Esophagus muscularis mucosa (tissue), 4 donors: ENCODE results near the gene PDCL3. TPM values are rescaled to one million over a fixed set of nuclear protein-coding genes. Genes with fewer than 3 reads are reported as not detected.

Source experiments
- DNase-seq: peaks from one replicate; pipeline ENCODE4 v3.0.0-alpha.2; 2017; ENCODE audit errors: extremely low spot score
- H3K27ac ChIP-seq, 4 donors: fragments of 200-600 bp; sonication (generic); replicated peaks in 1 of 4; 1 replicate in 3 of 4; 2 replicates in 1 of 4; pipeline ENCODE4 v1.5.1; 2016 to 2019; ENCODE audit warnings: mild to moderate bottlenecking in 1 of 4
- H3K27me3 ChIP-seq, 4 donors: fragments of 200-600 bp; sonication (generic); one replicate each; pipeline versions ENCODE4 v1.5.1 to v1.6.0; 2016 to 2019
- H3K36me3 ChIP-seq, 4 donors: fragments of 200-600 bp; sonication (generic); one replicate each; pipeline ENCODE4 v1.5.1; 2016 to 2019
- H3K4me1 ChIP-seq, 4 donors: fragments of 200-600 bp; sonication (generic); one replicate each; pipeline ENCODE4 v1.5.1; 2016 to 2019
- H3K4me3 ChIP-seq, 4 donors: fragments of 200-600 bp; sonication (generic); 1 replicate in 2 of 4; 2 replicates in 2 of 4; pipeline ENCODE4 v1.5.1; 2016 to 2019; ENCODE audit warnings: mild to moderate bottlenecking in 4 of 4, moderate library complexity in 1 of 4
- H3K9me3 ChIP-seq, 4 donors: fragments of 200-600 bp; sonication (generic); 1 replicate in 3 of 4; 2 replicates in 1 of 4; pipeline ENCODE4 v1.5.1; 2016 to 2019
- CTCF ChIP-seq, 3 experiments: fragments of 200-600 bp in 2 of 3; fragments of 450-650 bp in 1 of 3; sonication (generic) in 2 of 3; IDR thresholded peaks; one replicate each; pipeline ENCODE4 v1.5.1; 2017 to 2019; ENCODE audit warnings: antibody characterized with exemption in 3 of 3, mild to moderate bottlenecking in 2 of 3, moderate library complexity in 1 of 3
- EP300 ChIP-seq: sonication (generic); formaldehyde crosslinking; IDR thresholded peaks from one replicate; pipeline ENCODE4 v1.6.1; 2017; ENCODE audit warnings: antibody characterized with exemption
- POLR2A ChIP-seq: fragments of 450-650 bp; IDR thresholded peaks from one replicate; pipeline ENCODE4 v1.6.1; 2017; ENCODE audit warnings: antibody characterized with exemption, moderate library complexity, mild to moderate bottlenecking, low read depth
- POLR2AphosphoS5 ChIP-seq, 2 donors: sonication (generic); formaldehyde crosslinking; IDR thresholded peaks; one replicate each; pipeline ENCODE4 v1.6.1; 2017; ENCODE audit warnings: antibody characterized with exemption in 2 of 2
- WGBS: methylation state at CpG from one replicate; pipeline ENCODE4 v1.1.5; 2018; 5-methylcytosine and 5-hydroxymethylcytosine counted together
- intact Hi-C: fragments of 100-400 bp; cut with DNase I; formaldehyde crosslinking; loops from one replicate; pipeline ENCODE4 v1.15.1; 2023
- total RNA-seq, 4 donors: library from RNA; depleted of rRNA; stranded (reverse); fragments of >200 nt; gene quantifications; one replicate each; pipeline versions ENCODE4 v1.1.0 to v1.2.1, GENCODE V29; 2016

Gene PDCL3
- total RNA-seq, 4 donors from 2014 or later: 46.3 to 82.6 (median 61.3) TPM

GRCh38 chr2:100520224-100520623 is 42.6 kb upstream of the PDCL3 start:
- no peak for TF ChIP-seq EP300
- no peak for TF ChIP-seq POLR2AphosphoS5 (IDR thresholded peaks at IDR 0.05)
- TF ChIP-seq CTCF (IDR thresholded peaks at IDR 0.05): no peak
- no peak for TF ChIP-seq POLR2A
- 84% methylated on average over 2 of the region's 2 CpGs for WGBS
- Histone ChIP-seq H3K9me3 (no peaks in the 10 kb centered on the region), H3K27me3 (no peaks in the 10 kb centered on the region), H3K4me1 (no peaks in the 10 kb centered on the region), H3K4me3 (no peak overlapping the region), H3K36me3 (no peaks in the 10 kb centered on the region), H3K27ac (no peak overlapping the region)
- no peak for DNase-seq
- intact Hi-C loops: no loop called here

GRCh38 chr2:100522430-100522829 is 40.4 kb upstream of the PDCL3 start:
- WGBS: 100% methylated on average over 1 of the region's 1 CpG
- intact Hi-C loops: no loop called here
- no peaks in the 10 kb centered on the region for H3K36me3 ChIP-seq
- no peak overlapping the region for H3K4me3 ChIP-seq
- no peaks in the 10 kb centered on the region for H3K4me1 ChIP-seq
- H3K27me3 ChIP-seq: no peaks in the 10 kb centered on the region
- TF ChIP-seq CTCF (IDR thresholded peaks at IDR 0.05) (no peak), POLR2AphosphoS5 (IDR thresholded peaks at IDR 0.05) (no peak), EP300 (no peak), POLR2A (no peak)
- H3K27ac ChIP-seq: no peak overlapping the region
- no peak for DNase-seq
- no peaks in the 10 kb centered on the region for H3K9me3 ChIP-seq

- H3K27me3 ChIP-seq: no peaks in the 10 kb centered on the region
- no peak overlapping the region for H3K27ac ChIP-seq
- DNase-seq: no peak
- intact Hi-C loops: no loop called here
- H3K36me3 ChIP-seq: no peaks in the 10 kb centered on the region
- no peak overlapping the region for H3K4me3 ChIP-seq
- TF ChIP-seq POLR2AphosphoS5 (IDR thresholded peaks at IDR 0.05) (no peak), POLR2A (no peak), CTCF (IDR thresholded peaks at IDR 0.05) (no peak), EP300 (no peak)
- H3K4me1 ChIP-seq: no peaks in the 10 kb centered on the region
- no peaks in the 10 kb centered on the region for H3K9me3 ChIP-seq
- 69% methylated on average over 2 of the region's 2 CpGs for WGBS
These were observed 38.5 kb upstream of the PDCL3 start for GRCh38 chr2:100524331-100524730.

- WGBS: 0% methylated on average over 1 of the region's 1 CpG
- H3K36me3 ChIP-seq: no peaks in the 10 kb centered on the region
- intact Hi-C loops: no loop called here
- H3K27me3 ChIP-seq: peaks cover 0 to 5% (median 0%) of the 10 kb centered on the region in 4 donors
- H3K4me1 ChIP-seq: no peaks in the 10 kb centered on the region
- no peak overlapping the region for H3K4me3 ChIP-seq
- TF ChIP-seq POLR2A: no peak
- no peak for TF ChIP-seq EP300
- no peak for TF ChIP-seq CTCF (IDR thresholded peaks at IDR 0.05)
- no peak for TF ChIP-seq POLR2AphosphoS5 (IDR thresholded peaks at IDR 0.05)
- no peak for DNase-seq
- no peak overlapping the region for H3K27ac ChIP-seq
- H3K9me3 ChIP-seq: no peaks in the 10 kb centered on the region
These were observed 35.9 kb upstream of the PDCL3 start for GRCh38 chr2:100526868-100527267.

- DNase-seq: no peak
- Histone ChIP-seq H3K9me3 (no peaks in the 10 kb centered on the region), H3K4me1 (no peaks in the 10 kb centered on the region), H3K36me3 (no peaks in the 10 kb centered on the region), H3K4me3 (no peak overlapping the region), H3K27ac (no peak overlapping the region), H3K27me3 (peaks cover 0 to 5% (median 0%) of the 10 kb centered on the region in 4 donors)
- WGBS: 63% methylated on average over 7 of the region's 7 CpGs
- no peak for TF ChIP-seq EP300
- TF ChIP-seq POLR2A: no peak
- TF ChIP-seq CTCF (IDR thresholded peaks at IDR 0.05): no peak
- TF ChIP-seq POLR2AphosphoS5 (IDR thresholded peaks at IDR 0.05): no peak
- intact Hi-C loops: no loop called here
These were observed 35.3 kb upstream of the PDCL3 start for GRCh38 chr2:100527440-100528015.
